Measurements from ENCODE around the gene SH3PXD2A. TPM values are rescaled to one million over a fixed set of nuclear protein-coding genes. Genes with fewer than 3 reads are reported as not detected.
"Not testable (repeated sequence)": the region's sequence is repeated elsewhere in the genome, so short reads cannot be mapped to it uniquely, and the experiment has no call there.

The SH3PXD2A gene
- polyA plus RNA-seq, 3 donors = 26.6 to 29.4 (median 29.3) TPM

GRCh38 chr10:103849880-103850571, 5.3 kb downstream of the SH3PXD2A start:
- DNase-seq = peak; percentile 36

GRCh38 chr10:103849212-103849877, 6.0 kb downstream of the SH3PXD2A start:
- DNase-seq = no peak

GRCh38 chr10:103847909-103848468, 7.4 kb downstream of the SH3PXD2A start:
- DNase-seq = no peak

GRCh38 chr10:103847346-103847745, 8.0 kb downstream of the SH3PXD2A start:
- DNase-seq = no peak

DNA sequence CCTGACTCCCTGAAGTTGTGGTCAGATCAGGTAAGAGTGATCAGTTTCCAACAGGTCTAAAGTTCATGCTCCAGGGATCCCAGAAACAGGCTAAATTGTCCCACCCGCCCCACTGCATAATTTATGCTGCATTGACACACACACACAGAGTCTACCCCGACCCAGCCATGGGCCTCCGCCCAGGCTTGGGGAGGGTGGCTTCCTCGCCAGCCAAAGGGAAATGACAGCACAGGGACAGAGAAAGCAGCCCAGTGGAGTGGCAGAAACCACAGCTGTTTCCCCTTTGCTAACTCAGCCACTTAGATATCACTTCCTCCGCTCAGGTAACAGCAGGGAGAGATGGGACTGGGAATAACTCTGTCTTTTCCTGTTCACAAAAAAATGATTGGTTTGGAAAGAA, 9.4 kb downstream of the SH3PXD2A start:
- DNase-seq = peak; percentile 35

DNA sequence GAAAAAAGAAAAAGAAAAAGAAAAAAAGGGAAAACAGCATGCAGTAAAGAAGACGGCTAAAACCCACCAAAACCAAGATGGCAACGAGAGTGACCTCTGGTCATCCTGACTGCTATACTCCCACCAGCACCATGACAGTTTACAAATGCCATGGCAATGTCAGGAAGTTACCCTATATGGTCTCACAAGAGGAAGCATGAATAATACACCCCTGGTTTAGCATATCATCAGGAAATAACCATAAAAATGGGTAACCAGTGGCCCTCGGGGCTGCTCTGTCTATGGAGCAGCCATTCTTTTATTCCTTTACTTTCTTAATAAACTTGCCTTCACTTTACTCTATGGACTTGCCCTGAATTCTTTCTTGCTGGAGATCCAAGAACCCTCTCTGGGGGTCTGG, 10.0 kb downstream of the SH3PXD2A start:
- DNase-seq = not testable (repeated sequence)

- no peak for DNase-seq
These were observed 11.4 kb downstream of the SH3PXD2A start for GRCh38 chr10:103843854-103844570.

- no peak for DNase-seq
These were observed 12.3 kb downstream of the SH3PXD2A start for GRCh38 chr10:103843045-103843444.

- DNase-seq = no peak
These were observed 12.8 kb downstream of the SH3PXD2A start for GRCh38 chr10:103842605-103843004.

- DNase-seq = no peak
These were observed 13.9 kb downstream of the SH3PXD2A start for GRCh38 chr10:103841519-103841918.

GRCh38 chr10:103840740-103841070, 14.7 kb downstream of the SH3PXD2A start:
- no peak for DNase-seq

GRCh38 chr10:103839872-103840739, 15.3 kb downstream of the SH3PXD2A start:
- DNase-seq = no peak

DNA sequence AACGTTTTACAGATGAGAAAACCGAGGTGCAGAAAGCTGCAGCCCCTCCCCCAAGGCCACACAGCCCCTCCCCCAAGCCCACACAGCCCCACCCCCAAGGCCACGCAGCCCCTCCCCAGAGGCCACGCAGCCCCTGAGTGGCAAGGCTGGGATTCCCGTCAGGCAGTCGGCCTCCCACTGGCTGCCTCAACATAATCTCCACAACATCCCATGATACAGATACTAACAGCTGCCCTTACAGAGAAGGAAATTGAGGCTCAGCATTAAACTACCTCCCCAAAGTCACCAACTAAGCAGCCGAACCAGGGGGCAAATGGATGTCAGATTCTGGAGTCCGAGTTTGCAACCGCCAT, 15.9 kb downstream of the SH3PXD2A start:
- no peak for DNase-seq

- DNase-seq = no peak
These were observed 16.4 kb downstream of the SH3PXD2A start for GRCh38 chr10:103838862-103839518.

- no peak for DNase-seq
These were observed 17.3 kb downstream of the SH3PXD2A start for GRCh38 chr10:103838070-103838395.

GRCh38 chr10:103837370-103838069, 17.9 kb downstream of the SH3PXD2A start:
- DNase-seq = no peak

GRCh38 chr10:103836861-103837260, 18.5 kb downstream of the SH3PXD2A start:
- no peak for DNase-seq

DNA sequence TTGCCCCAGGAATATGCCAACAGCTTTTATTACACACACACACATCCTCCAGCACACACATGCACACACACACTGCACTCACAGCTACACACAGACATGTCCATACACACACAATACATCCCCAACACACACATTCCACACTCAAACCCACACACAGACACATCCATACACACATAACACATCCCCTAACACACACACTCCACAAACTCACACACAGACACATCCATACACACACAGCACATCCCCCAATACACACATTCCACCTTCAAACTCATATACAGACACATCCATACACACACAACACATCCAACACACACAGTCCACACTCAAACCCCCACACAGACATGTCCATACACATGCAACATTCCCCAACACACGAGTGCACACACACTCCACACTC, 19.1 kb downstream of the SH3PXD2A start:
- no peak for DNase-seq

DNA sequence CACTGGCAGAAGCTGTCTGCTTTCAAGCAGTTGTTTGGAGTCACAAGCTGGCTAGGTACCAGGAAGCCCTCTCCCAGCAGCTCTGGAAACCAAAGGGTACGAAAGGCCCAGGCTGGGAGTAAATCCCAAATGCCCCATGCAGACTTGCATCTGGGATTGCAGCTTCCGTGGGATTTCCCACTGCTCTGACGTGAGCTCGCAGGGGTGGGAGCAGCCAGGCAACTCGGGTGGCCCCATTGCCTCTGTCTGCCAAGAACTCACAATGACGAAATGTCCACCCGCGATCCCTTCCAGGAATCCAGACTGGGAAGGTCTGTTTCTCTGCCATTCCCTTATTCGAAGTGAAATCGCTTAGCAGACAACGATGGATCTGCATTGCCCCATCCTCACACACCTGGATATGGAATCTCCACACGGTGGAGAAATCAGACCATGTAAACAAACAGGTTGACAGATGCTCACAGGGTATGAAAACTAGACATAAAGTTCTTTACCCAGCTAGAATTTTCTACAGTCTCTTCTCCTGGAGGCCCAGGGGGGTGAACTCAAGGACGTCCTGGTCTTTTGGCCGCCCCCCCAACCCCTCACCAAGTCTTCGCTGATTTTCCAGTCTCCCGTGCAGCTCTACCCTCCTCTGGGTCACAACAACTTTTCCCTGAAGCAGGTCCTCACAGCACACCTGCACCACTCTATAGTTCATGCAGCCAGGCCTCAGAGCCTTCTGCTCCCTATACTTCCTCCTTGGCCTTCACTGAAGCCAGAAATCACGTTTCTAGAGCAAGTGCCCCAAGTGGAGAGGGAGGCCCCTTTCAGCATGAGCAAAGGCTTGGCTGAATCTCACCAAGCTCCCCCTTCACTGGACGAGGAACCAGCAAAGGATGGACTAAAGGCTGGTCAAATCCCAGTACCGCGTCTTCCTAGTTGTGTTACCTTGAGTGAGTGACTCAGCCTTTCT, 20.0 kb downstream of the SH3PXD2A start:
- DNase-seq = no peak
